GM18505 (cell line): ENCODE measurements around the gene TM9SF4.

Experiments used
- ATAC-seq: cut with Tn5 transposase; IDR thresholded peaks from one replicate; pipeline ENCODE4 v1.9.1; 2021; ENCODE audit not compliant: unreplicated experiment
- POLR2A ChIP-seq: IDR thresholded peaks from 4 replicates; pipeline ENCODE4 v1.6.1; 2011; ENCODE audit warnings: borderline replicate concordance; ENCODE audit not compliant: insufficient read depth, insufficient read length; ENCODE audit errors: extremely low read depth

Gene TM9SF4

DNA sequence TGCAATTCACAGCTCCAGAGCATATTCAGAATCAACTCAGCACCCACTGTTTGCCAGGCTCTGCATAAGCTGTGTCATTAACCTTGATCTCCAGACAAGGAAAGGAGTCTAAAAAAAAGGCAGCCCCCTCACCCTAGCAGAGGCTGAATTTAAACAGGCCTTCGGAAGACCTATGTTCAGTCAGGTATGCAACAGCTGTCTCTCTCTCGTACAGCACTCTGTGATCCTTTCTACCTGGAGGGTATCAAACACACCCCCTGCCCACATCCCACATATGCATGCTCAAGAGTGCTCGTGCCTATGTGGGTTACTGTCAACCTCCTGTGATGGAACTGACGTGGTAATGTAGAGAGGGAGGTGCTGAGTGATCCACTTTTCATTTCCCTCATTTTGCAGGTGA is 89.5 kb downstream of the TM9SF4 start:
- TF ChIP-seq POLR2A, result no peak
- ATAC-seq, result no peak

DNA sequence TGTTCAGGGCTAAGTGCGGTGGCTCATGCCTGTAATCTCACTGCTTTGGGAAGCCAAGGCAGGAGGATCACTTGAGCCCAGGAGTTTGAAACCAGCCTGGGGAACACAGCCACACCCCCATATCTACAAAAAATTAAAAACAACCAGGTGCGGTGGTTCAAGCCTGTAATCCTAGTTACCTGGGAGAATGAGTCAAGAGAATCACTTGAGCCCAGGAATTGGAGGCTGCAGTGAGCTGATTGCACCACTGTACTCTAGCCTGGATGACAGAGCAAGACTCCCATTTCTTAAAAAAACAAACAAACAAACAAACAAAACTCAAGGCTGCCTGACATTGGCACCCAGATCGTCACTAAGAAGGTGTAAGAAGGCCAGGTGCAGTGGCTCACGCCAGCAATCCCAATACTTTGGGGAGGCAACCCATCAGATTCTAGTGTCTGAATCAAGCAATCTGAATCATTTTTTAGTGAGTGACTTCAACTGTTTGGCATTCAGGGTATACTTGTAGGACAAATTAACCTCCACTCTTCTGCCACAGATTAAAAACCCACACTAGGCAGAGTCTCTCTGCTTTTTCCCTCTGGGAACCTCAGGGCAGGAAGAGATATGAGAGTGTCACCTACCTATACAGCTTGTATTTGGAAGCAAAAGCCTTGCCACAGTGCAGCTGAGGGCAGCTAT is 91.9 kb downstream of the TM9SF4 start:
- ATAC-seq, result no peak
- no peak for TF ChIP-seq POLR2A

DNA sequence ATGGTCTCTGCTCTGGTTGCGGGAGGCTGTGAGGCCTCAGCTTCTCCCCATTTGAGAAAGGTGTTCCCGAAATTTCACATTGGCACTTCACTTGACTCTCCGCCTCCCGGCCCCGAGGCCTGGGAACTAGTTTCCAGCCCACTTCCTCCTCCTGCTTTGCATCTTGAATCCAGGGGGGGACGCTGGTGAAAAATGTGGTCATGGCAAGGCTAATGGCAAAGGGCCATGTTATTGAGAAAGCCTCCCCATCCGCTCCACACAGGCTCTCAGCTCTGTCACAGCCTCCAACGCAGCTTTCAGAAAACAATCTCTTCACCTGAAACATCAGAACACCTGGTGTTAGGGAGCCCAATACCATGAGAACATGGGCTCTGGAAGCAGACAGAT is 92.5 kb downstream of the TM9SF4 start:
- no peak for TF ChIP-seq POLR2A
- ATAC-seq, result no peak

GRCh38 chr20:32203356-32204204 is 94.1 kb downstream of the TM9SF4 start:
- ATAC-seq, result no peak
- TF ChIP-seq POLR2A, result no peak

DNA sequence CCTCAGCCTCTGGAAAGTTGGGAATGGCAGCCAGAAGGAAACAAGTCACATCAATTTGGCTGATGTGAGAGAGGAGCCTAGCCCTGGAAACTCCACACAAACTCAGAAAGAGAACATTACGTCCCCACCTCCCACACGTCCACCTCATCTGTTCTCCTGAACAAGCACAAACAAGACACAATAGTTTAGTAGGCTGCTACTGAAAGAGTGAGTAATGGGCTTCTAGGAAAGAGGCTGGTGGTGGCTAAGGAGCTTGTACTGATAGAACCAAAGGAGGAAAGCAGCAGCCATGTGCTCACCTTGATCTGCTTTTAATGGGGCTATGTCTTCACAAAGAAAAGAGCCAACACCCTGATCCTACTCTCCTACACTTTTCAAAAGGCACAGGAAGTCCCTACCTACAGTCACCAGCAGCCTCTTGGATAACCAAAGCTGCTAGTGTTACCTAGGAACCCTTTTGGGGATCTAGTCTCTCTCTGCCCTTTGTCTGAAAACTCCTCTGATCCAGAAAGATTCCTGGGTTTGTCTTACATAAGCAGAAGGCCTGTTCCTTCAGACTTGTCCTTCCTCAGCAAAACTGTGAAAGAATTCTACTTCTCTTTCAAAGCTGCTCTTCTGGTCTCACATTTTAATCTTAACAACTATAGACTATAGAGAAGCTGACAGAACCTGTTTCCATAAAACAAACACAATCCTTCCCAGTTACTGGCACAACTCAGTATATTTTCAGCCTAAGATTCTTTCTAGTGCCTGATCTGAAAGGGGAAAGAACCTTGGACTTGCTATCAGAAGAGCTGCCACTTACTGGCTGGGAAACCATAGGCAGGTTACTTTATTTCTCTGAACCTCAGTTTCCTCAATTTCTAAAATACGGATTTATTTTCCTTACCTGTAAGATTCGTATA is 94.9 kb downstream of the TM9SF4 start:
- ATAC-seq, result no peak
- TF ChIP-seq POLR2A, result no peak

DNA sequence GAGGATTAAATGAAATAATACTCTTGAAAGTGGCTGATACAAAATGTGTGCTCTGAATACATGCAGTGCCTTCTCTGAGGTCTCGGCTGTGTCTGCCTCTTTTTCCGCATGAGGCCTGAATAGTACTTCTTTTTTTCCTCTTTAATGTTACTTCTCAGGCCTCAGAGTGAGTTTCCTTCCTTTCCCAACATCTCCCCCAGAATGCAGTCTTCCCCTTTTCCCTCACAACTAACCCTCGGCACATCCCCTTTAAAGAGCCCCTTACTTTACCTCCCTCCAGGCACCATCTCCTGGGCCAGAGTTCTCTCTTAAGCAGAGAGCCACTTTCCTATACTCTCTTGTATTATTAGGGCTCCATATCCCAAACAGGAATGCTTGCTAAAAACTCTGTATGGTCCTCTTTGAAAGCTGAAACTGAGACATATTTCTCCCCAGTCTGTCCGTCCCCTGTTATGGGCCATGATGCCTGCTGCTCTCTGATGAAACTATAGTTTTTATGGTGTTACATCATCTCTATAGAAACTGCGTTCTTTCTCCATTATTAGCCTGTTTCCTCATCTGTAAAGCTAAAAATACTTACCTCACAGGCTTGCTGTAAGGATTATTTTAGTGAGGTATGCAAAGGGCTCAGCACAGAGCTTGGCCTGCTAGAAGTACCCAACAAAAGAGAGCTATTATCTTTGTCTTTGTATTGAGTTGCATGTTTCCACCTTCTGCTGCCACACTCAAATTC is 95.8 kb downstream of the TM9SF4 start:
- no peak for ATAC-seq
- no peak for TF ChIP-seq POLR2A

DNA sequence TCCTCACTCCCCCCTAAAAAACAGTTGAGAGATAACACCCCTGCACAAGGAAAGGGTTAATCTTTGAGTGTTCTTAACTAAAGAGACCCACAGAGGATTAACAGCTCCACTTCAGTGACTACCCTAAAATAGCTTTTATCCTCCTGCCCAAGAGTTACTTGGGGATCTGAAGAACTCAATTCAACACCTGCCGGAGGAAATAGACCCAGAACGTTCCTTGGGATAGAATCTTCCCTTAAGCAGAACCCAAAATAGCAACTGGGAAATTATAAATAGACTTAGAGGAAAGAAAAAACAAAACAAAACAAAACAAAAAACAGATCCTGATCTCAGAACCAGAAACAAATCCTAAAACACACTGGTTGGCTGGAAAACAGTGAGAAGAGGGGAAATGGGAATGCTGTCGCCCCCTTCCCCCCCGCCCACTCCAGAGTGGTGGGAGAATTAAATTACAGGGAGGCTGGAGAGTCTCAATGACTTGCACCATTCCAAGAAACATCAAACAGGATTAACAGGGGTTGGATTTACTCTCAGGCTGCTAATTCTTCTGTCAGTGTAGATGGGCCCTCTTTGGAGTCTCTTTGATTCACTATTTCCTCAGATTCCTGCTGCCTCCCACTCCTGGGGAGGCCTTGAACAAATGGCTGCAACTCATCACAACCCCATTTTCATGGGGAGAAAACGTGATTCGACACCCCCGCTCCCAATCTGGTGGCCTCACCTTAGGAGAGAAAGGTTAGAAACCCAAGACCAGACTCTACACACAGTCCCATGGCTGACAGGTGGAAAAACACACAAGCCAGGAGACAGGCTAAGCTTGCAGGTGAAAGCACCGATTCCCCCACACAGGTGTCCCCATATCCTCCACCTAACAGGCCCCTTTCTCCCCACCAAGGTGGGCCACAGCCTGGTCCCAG is 96.6 kb downstream of the TM9SF4 start:
- TF ChIP-seq POLR2A, result no peak
- ATAC-seq, result no peak

- TF ChIP-seq POLR2A, result no peak
- peak; percentile 18 for ATAC-seq
Observed at GRCh38 chr20:32206760-32207625, 97.5 kb downstream of the TM9SF4 start.

DNA sequence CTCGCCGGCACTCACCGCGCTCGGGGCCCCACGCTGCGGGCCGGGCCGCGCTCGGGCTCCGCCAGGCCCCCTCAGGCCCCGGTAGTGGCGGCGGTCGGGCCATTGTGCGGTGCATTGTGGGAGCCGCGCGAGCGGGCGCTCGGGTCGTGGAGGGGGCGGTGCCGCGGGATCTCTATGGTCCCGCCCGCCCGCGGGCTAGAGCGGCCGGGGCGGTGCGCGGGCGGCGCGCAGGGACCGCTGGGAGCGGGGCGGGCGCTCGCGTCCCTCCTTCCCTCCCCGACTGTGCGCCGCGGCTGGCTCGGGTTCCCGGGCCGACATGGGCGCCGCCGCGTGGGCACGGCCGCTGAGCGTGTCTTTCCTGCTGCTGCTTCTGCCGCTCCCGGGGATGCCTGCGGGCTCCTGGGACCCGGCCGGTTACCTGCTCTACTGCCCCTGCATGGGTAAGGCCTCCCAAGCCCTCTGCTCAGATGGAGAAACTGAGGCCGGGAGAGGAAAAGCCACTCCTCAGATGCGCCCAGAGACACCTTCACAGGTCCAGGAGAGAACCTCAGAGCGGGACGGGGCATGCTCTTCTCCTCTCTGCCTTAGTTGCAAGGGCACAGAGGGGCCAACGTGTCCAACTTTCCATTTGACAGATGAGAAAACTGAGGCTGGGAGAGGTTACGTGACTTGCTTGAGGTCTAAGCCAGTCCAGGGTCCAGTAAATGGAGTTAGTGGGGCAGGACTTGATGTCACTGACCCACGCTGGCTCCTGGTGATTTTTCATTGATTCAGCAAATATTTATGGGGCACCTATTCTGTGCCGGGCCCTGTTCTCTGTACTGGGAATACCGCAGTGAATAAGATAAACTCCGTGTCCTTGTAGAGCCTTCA is 98.3 kb downstream of the TM9SF4 start, which contains the start of the genes PLAGL2 and POFUT1:
Gene PLAGL2 (minus strand): TSS at position 118 of the 873 bp plus-strand sequence. CDS start 5,565 bp downstream, outside the sequence.
Gene POFUT1 (plus strand): TSS at position 255 of the 873 bp plus-strand sequence. CDS start 62 bp downstream, at position 317.
- peak; percentile 84 for TF ChIP-seq POLR2A
- peak; percentile 88 for ATAC-seq
